Peyer's patch (tissue), 4 donors: ENCODE measurements around the gene PRMT5.

Source experiments
- CTCF ChIP-seq, 6 experiments: fragments of 450-650 bp in 4 of 6; fragments of 200-600 bp in 2 of 6; sonication (generic) in 1 of 6; IDR thresholded peaks; one replicate each; pipeline ENCODE4 v1.5.1; 2017 to 2019; ENCODE audit warnings: antibody characterized with exemption in 6 of 6, mild to moderate bottlenecking in 3 of 6, moderate library complexity in 1 of 6
- POLR2A ChIP-seq, 2 donors: fragments of 450-650 bp; IDR thresholded peaks; one replicate each; pipeline ENCODE4 v1.5.1; 2017; ENCODE audit warnings: antibody characterized with exemption in 2 of 2, mild to moderate bottlenecking in 2 of 2, moderate library complexity in 2 of 2

DNA sequence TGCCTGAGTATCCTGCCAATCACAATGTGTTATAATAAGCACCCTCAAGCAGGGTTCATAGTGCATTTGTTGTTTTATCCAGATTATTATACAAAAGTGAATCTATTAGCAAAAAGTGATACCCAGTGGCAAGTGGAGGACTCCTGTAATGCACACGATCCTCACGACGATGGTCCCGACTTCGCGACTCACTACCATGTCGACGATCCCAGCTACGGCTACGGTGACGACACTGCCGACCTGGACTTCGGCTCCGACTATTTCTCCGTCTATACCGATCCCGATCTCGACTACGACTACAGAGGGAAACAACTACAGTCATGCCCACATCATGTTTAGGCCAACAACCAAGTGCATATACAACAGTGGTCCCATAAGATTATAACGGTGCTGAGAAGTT lies 23.1 kb downstream of the PRMT5 start:
- TF ChIP-seq POLR2A (IDR thresholded peaks at IDR 0.05) (no peak), CTCF (IDR thresholded peaks at IDR 0.05) (no peak)
